ENCODE results near the gene APBA1. TPM values are rescaled to one million over a fixed set of nuclear protein-coding genes. Genes with fewer than 3 reads are reported as not detected.

APBA1 gene
- total RNA-seq, 4 donors from 2014 or later = 3.3 to 9.7 (median 5.2) TPM

GRCh38 chr9:69627281-69627680 is 44.9 kb downstream of the APBA1 start:
- TF ChIP-seq CTCF (IDR thresholded peaks at IDR 0.05) (no peak), POLR2AphosphoS5 (IDR thresholded peaks at IDR 0.05) (no peak), POLR2A (IDR thresholded peaks at IDR 0.05; ENCODE audit: low read depth) (no peak), EP300 (IDR thresholded peaks at IDR 0.05) (no peak)
- 81% methylated on average over 3 of the region's 3 CpGs for WGBS
- intact Hi-C loops (cut with DNase I) = no loop called here
- Histone ChIP-seq H3K27me3 (no peaks in the 10 kb centered on the region), H3K36me3 (no peaks in the 10 kb centered on the region), H3K27ac (replicated peaks in 1 of 4) (no peak overlapping the region), H3K4me3 (no peak overlapping the region), H3K9me3 (no peaks in the 10 kb centered on the region), H3K4me1 (no peaks in the 10 kb centered on the region)
- no peak for DNase-seq (ENCODE audit: extremely low spot score)

- DNase-seq (ENCODE audit: extremely low spot score) = no peak
- Histone ChIP-seq H3K27ac (replicated peaks in 1 of 4) (no peak overlapping the region), H3K4me3 (no peak overlapping the region), H3K4me1 (no peaks in the 10 kb centered on the region), H3K27me3 (no peaks in the 10 kb centered on the region), H3K9me3 (no peaks in the 10 kb centered on the region), H3K36me3 (no peaks in the 10 kb centered on the region)
- TF ChIP-seq POLR2A (IDR thresholded peaks at IDR 0.05; ENCODE audit: low read depth) = no peak
- WGBS = 81% methylated on average over 3 of the region's 3 CpGs
- intact Hi-C loops (cut with DNase I) = no loop called here
Observed at GRCh38 chr9:69623276-69623675, 48.9 kb downstream of the APBA1 start.

- no peaks in the 10 kb centered on the region for H3K27me3 ChIP-seq
- no peak for DNase-seq (ENCODE audit: extremely low spot score)
- WGBS = 81% methylated on average over 3 of the region's 3 CpGs
- H3K4me3 ChIP-seq = no peak overlapping the region
- H3K36me3 ChIP-seq = no peaks in the 10 kb centered on the region
- intact Hi-C loops (cut with DNase I) = no loop called here
- H3K4me1 ChIP-seq = no peaks in the 10 kb centered on the region
- TF ChIP-seq CTCF (IDR thresholded peaks at IDR 0.05) (no peak), EP300 (IDR thresholded peaks at IDR 0.05) (no peak)
- H3K9me3 ChIP-seq = no peaks in the 10 kb centered on the region
- H3K27ac ChIP-seq (replicated peaks in 1 of 4) = no peak overlapping the region
Observed at GRCh38 chr9:69622676-69623075, 49.5 kb downstream of the APBA1 start.

- H3K36me3 ChIP-seq = no peaks in the 10 kb centered on the region
- no peaks in the 10 kb centered on the region for H3K4me1 ChIP-seq
- DNase-seq (ENCODE audit: extremely low spot score) = no peak
- intact Hi-C loops (cut with DNase I) = no loop called here
- H3K27ac ChIP-seq (replicated peaks in 1 of 4) = no peak overlapping the region
- no peak overlapping the region for H3K4me3 ChIP-seq
- H3K9me3 ChIP-seq = no peaks in the 10 kb centered on the region
- no peak for TF ChIP-seq EP300 (IDR thresholded peaks at IDR 0.05)
- TF ChIP-seq POLR2A (IDR thresholded peaks at IDR 0.05; ENCODE audit: low read depth) = no peak
- no peak for TF ChIP-seq CTCF (IDR thresholded peaks at IDR 0.05)
- no peak for TF ChIP-seq POLR2AphosphoS5 (IDR thresholded peaks at IDR 0.05)
- no peaks in the 10 kb centered on the region for H3K27me3 ChIP-seq
- WGBS = 89% methylated on average over 3 of the region's 3 CpGs
Observed at GRCh38 chr9:69621730-69622460, 50.3 kb downstream of the APBA1 start.

GRCh38 chr9:69620731-69621130 is 51.4 kb downstream of the APBA1 start:
- Histone ChIP-seq H3K36me3 (no peaks in the 10 kb centered on the region), H3K27me3 (no peaks in the 10 kb centered on the region), H3K27ac (replicated peaks in 1 of 4) (no peak overlapping the region), H3K4me3 (no peak overlapping the region), H3K9me3 (no peaks in the 10 kb centered on the region), H3K4me1 (no peaks in the 10 kb centered on the region)
- WGBS = 98% methylated on average over 8 of the region's 8 CpGs
- no peak for DNase-seq (ENCODE audit: extremely low spot score)
- no peak for TF ChIP-seq CTCF (IDR thresholded peaks at IDR 0.05)
- no peak for TF ChIP-seq POLR2AphosphoS5 (IDR thresholded peaks at IDR 0.05)
- no peak for TF ChIP-seq EP300 (IDR thresholded peaks at IDR 0.05)
- TF ChIP-seq POLR2A (IDR thresholded peaks at IDR 0.05; ENCODE audit: low read depth) = no peak
- intact Hi-C loops (cut with DNase I) = no loop called here

All from esophagus muscularis mucosa (tissue), 4 donors.